HepG2 (cell line): ENCODE measurements around the gene SLAMF6. TPM values are rescaled to one million over a fixed set of nuclear protein-coding genes. Genes with fewer than 3 reads are reported as not detected.

Source experiments
- ATAC-seq: fragments of 200-7000 bp; cut with Tn5 transposase; 3 replicates; pipeline ENCODE4 v1.9.1; 2020; ENCODE audit warnings: mild to moderate bottlenecking, moderate library complexity
- BruUV-seq: library from RNA; stranded (reverse); fragments of 400-500 nt; replicated peaks from 2 replicates; lab custom pipeline; 2021; lab: Mats Ljungman, UMichigan
- CTCF ChIA-PET: fragments of 300-600 bp; formaldehyde crosslinking; extraction: SDS; loops from one replicate; lab custom pipeline; 2021; ENCODE audit warnings: low total read pairs, inconsistent platforms, low intra/inter-chr PET ratio; lab: Yijun Ruan, JAX
- POLR2A ChIA-PET: fragments of 350-600 bp; sonication (Branson Sonifier 250); formaldehyde crosslinking; loops from one replicate; lab custom pipeline; 2020; ENCODE audit warnings: antibody characterized with exemption, inconsistent platforms; lab: Yijun Ruan, JAX
- DNase-seq: peaks from one replicate; pipeline ENCODE4 v3.0.0-alpha.2; 2015; ENCODE audit warnings: low spot score
- FAIRE-seq: peaks from 3 replicates; lab custom pipeline; 2011; peaks lifted over from hg19 to GRCh38; lab: Jason Lieb, UNC
- H2AFZ ChIP-seq: one replicate; pipeline ENCODE4 v1.6.1; 2011; ENCODE audit warnings: low read length, inconsistent platforms
- H3K27ac ChIP-seq: fragments of 300-600 bp; 3 replicates; pipeline ENCODE4 v1.8.0; 2011; ENCODE audit warnings: mixed run types, mild to moderate bottlenecking, mixed read lengths, low read length, inconsistent platforms; ENCODE audit not compliant: insufficient read depth; ENCODE audit errors: extremely low read length
- H3K27me3 ChIP-seq, 2 experiments: fragments of 200-600 bp in 1 of 2; 2 replicates in 1 of 2; 3 replicates in 1 of 2; pipeline versions ENCODE4 v1.6.0 to v1.8.0; 2011; ENCODE audit warnings: low read length in 2 of 2, mild to moderate bottlenecking in 2 of 2, moderate library complexity in 2 of 2, inconsistent platforms in 1 of 2; ENCODE audit not compliant: insufficient read depth in 2 of 2, control insufficient read depth in 1 of 2
- H3K36me3 ChIP-seq, 2 experiments: fragments of 200-600 bp in 1 of 2; replicated peaks in 1 of 2; 2 replicates in 1 of 2; 3 replicates in 1 of 2; pipeline versions ENCODE4 v1.5.1 to v1.8.0; 2011; ENCODE audit warnings: low read length in 2 of 2, inconsistent platforms in 1 of 2; ENCODE audit not compliant: insufficient read depth in 2 of 2, control insufficient read depth in 1 of 2
- H3K4me1 ChIP-seq: 2 replicates; pipeline ENCODE4 v1.5.1; 2012; ENCODE audit warnings: low read length, inconsistent platforms; ENCODE audit not compliant: insufficient read depth
- H3K4me2 ChIP-seq: 2 replicates; pipeline ENCODE4 v1.6.0; 2011; ENCODE audit warnings: low read depth, low read length, inconsistent platforms
- H3K4me3 ChIP-seq, 3 experiments: fragments of 200-600 bp in 1 of 3; sonication (generic), shearing (Covaris generic) in 1 of 3; replicated peaks in 1 of 3; 2 replicates each; pipeline ENCODE4 v1.5.1; 2011 to 2016; ENCODE audit warnings: low read length in 3 of 3, inconsistent platforms in 2 of 3, low read depth in 2 of 3, mild to moderate bottlenecking in 2 of 3, control low read depth in 1 of 3, mixed read lengths in 1 of 3; ENCODE audit not compliant: insufficient read depth in 1 of 3
- H3K79me2 ChIP-seq: one replicate; pipeline ENCODE4 v1.6.1; 2011; ENCODE audit warnings: low read length, inconsistent platforms; ENCODE audit not compliant: insufficient read depth
- H3K9ac ChIP-seq: 2 replicates; pipeline ENCODE4 v1.6.0; 2011; ENCODE audit warnings: mild to moderate bottlenecking, low read depth, low read length, inconsistent platforms; ENCODE audit not compliant: insufficient read depth
- H3K9me3 ChIP-seq: 2 replicates; pipeline ENCODE4 v1.5.1; 2012; ENCODE audit warnings: mild to moderate bottlenecking, low read length
- H4K20me1 ChIP-seq: 2 replicates; pipeline ENCODE4 v1.6.0; 2011; ENCODE audit warnings: inconsistent platforms, mild to moderate bottlenecking, low read length, moderate library complexity; ENCODE audit not compliant: insufficient read depth
- HNF1B ChIP-seq: sonication (generic); formaldehyde crosslinking; IDR thresholded peaks from 2 replicates; pipeline ENCODE4 v1.5.1; 2020; ENCODE audit warnings: mild to moderate bottlenecking, moderate library complexity, missing genetic modification reagents
- MXD1 ChIP-seq: sonication (generic); formaldehyde crosslinking; IDR thresholded peaks from 2 replicates; pipeline ENCODE4 v1.4.0; 2020; ENCODE audit warnings: mild to moderate bottlenecking, missing genetic modification reagents
- MYC ChIP-seq: sonication (generic); formaldehyde crosslinking; IDR thresholded peaks from 2 replicates; pipeline ENCODE4 v1.9.0; 2021; ENCODE audit warnings: missing genetic modification reagents, borderline replicate concordance
- PCBP1 ChIP-seq: fragments of 200-400 bp; formaldehyde crosslinking; IDR thresholded peaks from 2 replicates; pipeline ENCODE4 v1.6.1; 2017; ENCODE audit warnings: mild to moderate bottlenecking, low read depth, low read length, borderline replicate concordance
- PHF21A ChIP-seq: sonication (generic); formaldehyde crosslinking; IDR thresholded peaks from 2 replicates; pipeline ENCODE4 v1.5.0; 2020; ENCODE audit warnings: mild to moderate bottlenecking, missing genetic modification reagents
- STAT6 ChIP-seq: sonication (generic); formaldehyde crosslinking; IDR thresholded peaks from 2 replicates; pipeline ENCODE4 v1.4.0; 2020; ENCODE audit warnings: missing genetic modification reagents, mild to moderate bottlenecking, borderline replicate concordance
- WGBS: methylation state at CpG from one replicate; pipeline ENCODE4 v1.1.6; 2017; ENCODE audit warnings: low lambda C conversion rate; 5-methylcytosine and 5-hydroxymethylcytosine counted together
- in situ Hi-C: cut with HindIII; loops from 2 replicates; pipeline ENCODE4 v1.10.0; 2017; ENCODE audit warnings: low pct_unique_long_range_greater_than_20kb; ENCODE audit not compliant: extremely low pct_ligation_motif_present
- intact Hi-C: fragments of 100-400 bp; cut with micrococcal nuclease; formaldehyde crosslinking; loops from one replicate; pipeline ENCODE4 v1.10.0; 2022; ENCODE audit not compliant: unreplicated experiment
- polyA plus RNA-seq, 8 experiments: library from polyadenylated mRNA; depleted of rRNA in 3 of 8; stranded (reverse) in 7 of 8; unstranded in 1 of 8; fragments of >200 nt; fragmentation: Illumina TruSeq in 4 of 8; extraction: Trizol in 4 of 8; gene quantifications; 2 replicates each; pipeline versions ENCODE4 v1.2.1 to v1.2.3, GENCODE V29; 2011 to 2016; ENCODE audit warnings: low read depth in 4 of 8, missing spikeins in 1 of 8, mixed read lengths in 1 of 8; ENCODE audit not compliant: insufficient read depth in 1 of 8
- total RNA-seq, 5 experiments: library from RNA; depleted of rRNA; stranded (reverse); fragments of >200 nt; fragmentation: Illumina TruSeq; extraction: Trizol; gene quantifications; 2 replicates each; pipeline ENCODE4 v1.2.3, GENCODE V29; 2016; ENCODE audit warnings: low read depth in 1 of 5

Gene SLAMF6
- total and polyA plus RNA-seq, 2 of the 13 experiments (the other 11 are each of a cell fraction or from before 2014, with no cell fraction given): not detected

- H3K4me3 ChIP-seq: no peak overlapping the region
- no peaks in the 10 kb centered on the region for H3K27me3 ChIP-seq
- intact Hi-C loops (no loop called here), in situ Hi-C loops (no loop called here)
- no peak overlapping the region for H3K9ac ChIP-seq
- no peaks in the 10 kb centered on the region for H3K4me1 ChIP-seq
- no peaks in the 10 kb centered on the region for H3K36me3 ChIP-seq
- no peaks in the 10 kb centered on the region for H3K79me2 ChIP-seq
- ChIA-PET CTCF (no interaction called here), POLR2A (no interaction called here)
- H4K20me1 ChIP-seq: no peaks in the 10 kb centered on the region
- no peak overlapping the region for H3K4me2 ChIP-seq
- TF ChIP-seq STAT6 (CRISPR knock-in tag) (no peak), PHF21A (CRISPR knock-in tag) (no peak), MYC (CRISPR knock-in tag) (no peak), PCBP1 (no peak), HNF1B (no peak), MXD1 (no peak)
- H3K9me3 ChIP-seq: no peaks in the 10 kb centered on the region
- no peak for FAIRE-seq
- BruUV-seq: no TSS peak
- no peak overlapping the region for H3K27ac ChIP-seq
- H2AFZ ChIP-seq: no peak overlapping the region
- ATAC-seq: no peak
- 18% methylated on average over 3 of the region's 3 CpGs for WGBS
- DNase-seq: no peak
These were observed 50.9 kb downstream of the SLAMF6 start for GRCh38 chr1:160472112-160472511.
